HG03521 (cell line): ENCODE measurements around the gene LRRFIP1.
"Not testable (repeated sequence)": the region's sequence is repeated elsewhere in the genome, so short reads cannot be mapped to it uniquely, and the experiment has no call there.

Experiments used
- ATAC-seq: cut with Tn5 transposase; IDR thresholded peaks from one replicate; pipeline ENCODE4 v1.9.1; 2021; ENCODE audit warnings: mild to moderate bottlenecking, moderate library complexity; ENCODE audit not compliant: unreplicated experiment

LRRFIP1 gene

GRCh38 chr2:237661799-237662328, 34.5 kb downstream of the LRRFIP1 start:
- no peak for ATAC-seq

- no peak for ATAC-seq
These were observed 35.3 kb downstream of the LRRFIP1 start for GRCh38 chr2:237662671-237663093.

GRCh38 chr2:237663517-237664110, 36.2 kb downstream of the LRRFIP1 start:
- no peak for ATAC-seq

- ATAC-seq: no peak
These were observed 36.8 kb downstream of the LRRFIP1 start for GRCh38 chr2:237664151-237664550.

GRCh38 chr2:237665713-237666143, 38.3 kb downstream of the LRRFIP1 start:
- ATAC-seq: no peak

GRCh38 chr2:237666606-237667005, 39.2 kb downstream of the LRRFIP1 start:
- no peak for ATAC-seq

- not testable (repeated sequence) for ATAC-seq
These were observed 39.7 kb downstream of the LRRFIP1 start for GRCh38 chr2:237667050-237667576.

GRCh38 chr2:237667893-237668292, 40.5 kb downstream of the LRRFIP1 start:
- ATAC-seq: no peak

- ATAC-seq: no peak
These were observed 41.1 kb downstream of the LRRFIP1 start for GRCh38 chr2:237668440-237668839.

GRCh38 chr2:237669283-237669627, 41.9 kb downstream of the LRRFIP1 start:
- no peak for ATAC-seq

- no peak for ATAC-seq
These were observed 42.4 kb downstream of the LRRFIP1 start for GRCh38 chr2:237669628-237670392.

- ATAC-seq: no peak
These were observed 43.3 kb downstream of the LRRFIP1 start for GRCh38 chr2:237670641-237671040.

- no peak for ATAC-seq
These were observed 44.2 kb downstream of the LRRFIP1 start for GRCh38 chr2:237671466-237672138.

- no peak for ATAC-seq
These were observed 45.3 kb downstream of the LRRFIP1 start for GRCh38 chr2:237672731-237673129.

GRCh38 chr2:237673130-237674001, 46.0 kb downstream of the LRRFIP1 start:
- ATAC-seq: peak; percentile 23

GRCh38 chr2:237674731-237675276, 47.4 kb downstream of the LRRFIP1 start:
- ATAC-seq: peak; percentile 77

GRCh38 chr2:237675316-237675715, 47.9 kb downstream of the LRRFIP1 start:
- ATAC-seq: no peak

- no peak for ATAC-seq
These were observed 53.5 kb downstream of the LRRFIP1 start for GRCh38 chr2:237680702-237681478.

GRCh38 chr2:237682151-237682550, 54.8 kb downstream of the LRRFIP1 start:
- no peak for ATAC-seq
